Measurements from ENCODE around the gene PLCXD3.

PLCXD3 gene

DNA sequence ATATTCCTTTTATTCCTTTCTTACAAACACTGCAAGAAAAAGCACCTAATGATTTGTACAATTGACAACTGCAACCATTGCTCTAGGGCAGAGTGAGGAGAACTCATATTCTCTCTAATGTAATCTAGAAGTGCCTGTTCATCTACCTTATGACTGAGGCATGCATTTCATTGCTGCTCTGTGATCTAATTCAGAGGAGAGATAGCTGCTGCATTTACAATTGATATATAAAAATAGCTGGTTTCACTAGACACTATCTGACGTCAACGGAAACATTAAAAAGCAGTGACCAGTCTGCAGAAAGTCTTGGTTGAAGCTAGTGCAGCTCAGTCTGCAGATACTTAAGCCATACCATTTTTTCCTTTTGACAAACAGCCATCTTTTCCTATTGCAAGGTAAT, 224.2 kb downstream of the PLCXD3 start:
- DNase-seq (ENCODE audit: low spot score): no peak

- DNase-seq (ENCODE audit: low spot score): no peak
Observed at GRCh38 chr5:41284938-41285337, 225.5 kb downstream of the PLCXD3 start.

- no peak for DNase-seq (ENCODE audit: low spot score)
Observed at GRCh38 chr5:41281215-41281810, 229.1 kb downstream of the PLCXD3 start.

DNA sequence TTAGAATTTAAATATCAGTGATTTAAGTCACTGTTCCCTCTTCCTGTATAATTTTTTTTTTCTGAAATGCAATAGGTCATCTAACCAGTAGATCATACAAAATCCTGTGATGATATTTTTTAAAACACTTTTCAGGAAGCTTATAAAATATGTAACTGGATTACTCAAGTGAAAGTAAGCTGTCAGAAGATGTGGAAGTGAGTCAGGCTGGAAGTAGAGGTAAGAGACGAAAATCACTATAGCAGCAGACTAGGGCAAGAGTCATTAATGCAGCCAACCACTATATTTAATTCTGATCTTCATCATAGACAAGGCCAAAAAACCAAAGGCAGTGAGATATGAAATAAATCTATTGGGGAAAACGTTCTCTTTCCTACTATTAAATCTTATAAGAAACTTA, 231.4 kb downstream of the PLCXD3 start:
- DNase-seq (ENCODE audit: low spot score): no peak

DNA sequence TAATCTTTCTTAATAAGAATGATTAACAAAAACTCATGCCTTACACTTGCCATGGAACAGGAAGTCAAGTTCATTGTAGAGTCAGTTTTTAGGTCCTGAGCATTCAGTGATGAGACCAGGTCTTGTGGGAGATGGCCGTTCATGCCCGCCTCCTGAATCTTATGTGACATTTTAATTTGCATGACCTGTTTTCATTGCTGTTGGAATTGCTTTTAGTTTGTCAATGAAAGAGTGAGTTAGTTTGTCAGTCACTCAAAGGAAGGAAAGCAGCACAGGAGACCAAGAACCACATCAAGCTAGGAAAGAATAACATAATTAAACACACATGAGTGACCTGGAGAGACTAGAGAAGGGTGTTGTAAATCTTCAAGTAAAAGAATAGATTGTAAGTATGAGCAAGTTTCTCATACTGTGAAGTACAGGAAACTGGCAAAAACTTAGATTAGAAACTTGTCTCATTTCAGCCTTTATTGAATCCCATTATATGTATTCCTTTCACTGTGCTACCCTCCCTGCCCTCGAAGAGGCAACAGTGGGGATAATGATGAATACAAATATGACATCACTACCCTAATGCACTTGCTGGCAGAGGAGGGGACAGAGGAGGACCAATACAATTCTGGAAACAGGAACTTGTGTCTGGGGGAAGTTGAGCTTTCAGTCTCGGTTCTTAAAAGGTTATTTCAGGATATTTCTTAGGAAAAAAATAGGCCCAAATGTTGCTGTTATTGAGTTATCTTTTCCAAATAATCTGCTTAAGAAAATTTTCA, 232.7 kb downstream of the PLCXD3 start:
- no peak for DNase-seq (ENCODE audit: low spot score)

GRCh38 chr5:41275813-41276512, 234.4 kb downstream of the PLCXD3 start:
- no peak for DNase-seq (ENCODE audit: low spot score)

DNA sequence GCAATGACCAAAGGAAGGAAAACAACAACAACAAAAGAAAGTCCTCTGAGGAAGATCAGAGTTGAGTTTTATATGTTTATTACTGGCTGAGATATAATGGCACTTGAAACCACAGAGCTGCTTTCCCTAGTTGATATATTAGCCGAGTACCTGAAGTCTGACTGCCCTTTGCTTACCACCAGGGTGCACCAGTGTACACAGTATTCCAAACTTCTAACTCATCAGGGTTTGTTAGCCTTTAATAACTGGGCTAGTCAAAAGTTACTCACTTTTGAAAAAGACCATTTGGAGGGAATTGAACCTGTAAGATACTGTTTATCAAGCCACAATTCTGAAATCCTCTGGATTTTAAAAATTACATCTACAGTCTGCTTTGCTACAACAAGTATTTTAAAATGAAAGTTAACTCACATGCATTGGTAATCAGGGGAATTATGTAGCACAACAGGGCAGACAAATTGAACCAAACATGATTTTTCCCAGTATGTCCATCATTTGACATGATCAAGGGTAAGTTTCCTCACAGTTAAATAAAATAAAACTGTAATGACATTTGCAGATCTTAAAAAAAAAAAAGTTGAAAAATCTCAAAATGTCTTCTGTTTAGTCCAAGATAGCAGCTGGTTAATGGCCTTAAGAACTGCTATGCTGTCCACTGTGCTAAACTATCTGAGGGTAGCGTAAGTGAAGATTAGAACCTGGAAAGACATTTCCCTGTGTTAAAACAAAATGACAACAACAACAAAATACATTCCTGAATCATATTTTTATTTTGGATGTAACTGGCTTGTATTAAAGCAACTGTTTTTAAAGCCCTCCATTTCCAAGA, 239.8 kb downstream of the PLCXD3 start:
- no peak for DNase-seq (ENCODE audit: low spot score)

DNA sequence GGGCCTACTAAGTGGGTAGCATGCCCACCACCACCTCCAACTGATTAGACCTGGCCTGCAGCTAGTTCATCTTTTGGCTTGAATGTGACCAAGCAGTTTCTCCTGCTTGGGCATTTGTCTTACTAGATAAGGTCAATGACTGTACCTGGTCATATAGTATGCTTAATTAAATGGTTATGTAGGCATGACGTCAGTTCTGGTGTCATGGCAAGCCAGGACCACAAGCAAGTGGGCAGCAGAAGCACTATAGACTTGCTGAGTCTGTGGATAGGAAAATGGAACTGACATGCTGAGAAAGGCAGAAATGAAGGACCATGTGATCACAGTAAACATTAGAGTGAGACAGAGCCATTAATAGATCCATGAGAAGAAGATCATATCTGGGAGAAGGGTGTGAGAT, 241.5 kb downstream of the PLCXD3 start:
- no peak for DNase-seq (ENCODE audit: low spot score)

DNA sequence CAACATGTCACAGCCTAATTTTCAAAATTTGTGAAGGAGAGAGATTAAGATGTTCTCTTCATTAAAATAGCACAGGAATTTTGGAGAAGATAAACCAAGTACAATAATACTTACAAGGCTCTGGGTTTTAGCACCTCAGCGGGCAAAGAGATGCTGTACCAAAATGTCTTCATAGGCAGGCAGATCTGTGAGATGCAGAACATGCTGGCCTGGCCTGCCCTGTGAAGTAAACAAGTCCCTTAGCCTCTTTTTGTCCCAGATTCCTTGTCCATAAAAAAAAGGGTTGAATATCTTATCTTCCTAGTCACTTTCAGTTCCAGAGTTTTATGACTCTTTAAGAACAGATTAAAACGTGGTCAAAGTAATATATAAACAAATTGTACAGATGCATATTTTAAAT, 244.0 kb downstream of the PLCXD3 start:
- DNase-seq (ENCODE audit: low spot score): no peak

GRCh38 chr5:41264019-41264418, 246.4 kb downstream of the PLCXD3 start:
- DNase-seq (ENCODE audit: low spot score): no peak

GRCh38 chr5:41263335-41263734, 247.1 kb downstream of the PLCXD3 start:
- DNase-seq (ENCODE audit: low spot score): no peak
